NCI-H2196 treated with DMSO at 0.1 percent for 48 hours (cell line): ENCODE data around the gene ADTRP.

ENCODE experiments used
- DNase-seq: peaks from one replicate; lab custom pipeline; 2025; ENCODE audit not compliant: unreplicated experiment; lab: John Stamatoyannopoulos, UW

Gene ADTRP

DNA sequence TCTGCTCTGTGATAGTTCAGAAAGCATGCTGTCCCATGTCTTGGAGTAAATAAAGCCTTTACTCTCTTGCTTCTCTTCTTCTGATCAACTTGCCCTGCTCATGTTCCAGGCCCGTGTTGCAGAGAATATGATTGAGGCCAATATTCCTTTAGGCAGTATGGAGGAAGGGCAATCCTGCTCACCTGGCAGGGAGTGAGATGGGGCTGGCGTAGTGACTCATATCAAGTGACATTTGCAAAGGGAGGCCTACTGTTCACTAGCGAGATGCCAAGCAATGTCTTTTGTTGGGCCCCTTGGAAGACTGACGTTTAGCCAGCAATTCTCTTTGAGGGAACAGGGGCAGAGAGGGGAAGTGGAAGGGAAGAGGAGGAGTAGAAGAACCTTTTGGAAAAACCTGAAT, 19.7 kb downstream of the ADTRP start:
- DNase-seq = no peak

DNA sequence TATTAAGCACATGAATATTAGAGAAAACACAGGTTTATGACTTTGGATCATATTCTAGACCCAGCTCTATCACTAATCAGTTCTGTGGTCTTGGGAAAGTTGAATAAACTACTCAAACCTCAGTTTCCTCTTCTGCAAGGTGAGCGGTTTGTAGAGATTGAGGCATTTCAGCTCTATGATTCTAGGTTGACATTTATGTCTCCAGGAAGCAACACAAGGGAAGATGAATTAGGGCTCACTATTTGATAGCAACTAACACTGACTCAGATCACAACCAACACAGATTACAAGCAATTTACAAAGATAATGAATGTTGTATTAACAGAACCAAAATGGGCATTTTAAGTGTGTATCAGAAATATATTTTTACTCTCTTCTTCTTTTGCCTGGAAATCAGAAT, 21.9 kb downstream of the ADTRP start:
- DNase-seq = no peak

DNA sequence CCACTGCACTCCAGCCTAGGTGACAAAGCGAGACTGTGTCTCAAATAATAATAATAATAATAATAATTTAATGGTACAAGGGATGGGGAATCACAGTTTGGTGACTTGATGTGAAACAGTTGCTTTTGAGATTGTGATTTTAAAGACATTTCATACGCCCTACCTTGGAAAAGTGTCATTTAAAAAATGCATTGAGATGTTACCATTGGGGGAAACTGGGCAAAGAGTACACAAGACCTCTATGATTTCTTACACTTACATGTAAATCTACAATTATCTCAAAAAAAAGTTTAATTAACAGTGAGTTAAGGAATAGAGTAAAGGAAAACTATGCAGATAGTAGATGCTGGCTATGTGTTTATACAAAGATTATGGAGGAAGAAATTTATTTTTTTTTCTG, 22.3 kb downstream of the ADTRP start:
- no peak for DNase-seq

DNA sequence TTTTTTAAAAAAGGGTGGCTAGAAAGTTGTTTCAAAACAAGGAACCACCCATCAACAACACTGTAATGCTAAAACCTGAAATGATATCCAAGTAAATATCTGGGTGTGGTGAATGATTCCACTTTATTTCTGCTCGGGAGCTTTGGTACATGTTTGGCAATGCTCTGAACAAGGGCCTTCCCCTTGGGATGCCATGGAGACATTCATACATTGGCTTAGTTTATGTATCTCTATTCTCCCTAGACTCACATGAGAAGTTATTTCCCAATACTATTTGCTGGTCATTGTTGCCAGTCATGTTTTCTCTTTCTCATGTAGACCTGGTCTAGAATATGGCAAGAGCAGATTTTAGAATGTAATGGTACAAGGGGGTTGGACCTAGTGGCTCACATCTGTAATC, 22.9 kb downstream of the ADTRP start:
- no peak for DNase-seq

DNA sequence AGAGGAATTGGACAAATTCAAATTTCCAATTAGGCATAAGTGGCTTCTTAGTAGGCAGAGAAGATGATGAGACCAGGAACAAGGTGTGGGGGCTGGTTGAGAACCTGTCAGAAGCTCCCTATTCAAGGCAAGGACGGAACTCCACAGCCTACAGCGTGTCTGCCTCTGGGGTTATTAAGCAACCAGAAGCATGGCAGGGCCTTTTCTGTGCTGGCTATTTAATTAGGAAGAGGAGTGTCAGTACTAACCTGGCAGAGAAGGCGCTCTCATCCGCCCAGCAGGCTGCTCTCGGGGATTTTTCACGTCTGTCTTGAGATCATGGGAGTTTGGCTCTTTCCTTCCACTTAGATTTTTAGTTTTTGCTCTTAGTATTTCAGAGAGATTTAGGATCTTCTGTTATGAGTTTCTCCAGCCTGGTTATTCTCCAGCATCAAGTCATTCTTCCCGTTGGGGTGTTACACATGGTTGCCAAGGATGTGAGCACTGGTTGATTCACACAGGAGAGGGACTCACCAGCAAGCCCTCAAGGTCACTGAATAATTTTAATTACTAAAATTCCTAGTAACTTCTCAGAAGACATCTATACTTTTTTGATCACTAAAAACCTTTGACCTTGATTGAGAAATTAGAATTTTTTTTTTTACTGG, 23.9 kb downstream of the ADTRP start:
- no peak for DNase-seq

DNA sequence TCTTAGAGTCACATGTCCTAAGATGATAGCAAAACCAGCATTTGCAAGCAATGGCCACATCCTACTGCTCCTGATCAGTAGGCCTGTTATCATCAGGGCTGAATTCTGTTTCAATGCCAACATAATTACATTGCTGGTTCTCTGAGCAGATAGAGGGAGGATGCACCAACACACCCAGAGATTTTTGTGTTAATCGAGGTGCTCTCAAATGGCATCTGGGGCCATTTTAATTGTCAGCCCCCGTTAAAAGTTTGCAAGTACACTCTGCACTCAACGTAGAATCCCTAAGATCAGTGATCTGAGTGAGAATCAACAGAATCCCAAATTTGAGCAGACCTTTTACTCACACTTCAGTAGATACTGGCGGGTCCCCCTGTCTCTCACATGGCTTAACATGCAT, 24.8 kb downstream of the ADTRP start:
- no peak for DNase-seq

DNA sequence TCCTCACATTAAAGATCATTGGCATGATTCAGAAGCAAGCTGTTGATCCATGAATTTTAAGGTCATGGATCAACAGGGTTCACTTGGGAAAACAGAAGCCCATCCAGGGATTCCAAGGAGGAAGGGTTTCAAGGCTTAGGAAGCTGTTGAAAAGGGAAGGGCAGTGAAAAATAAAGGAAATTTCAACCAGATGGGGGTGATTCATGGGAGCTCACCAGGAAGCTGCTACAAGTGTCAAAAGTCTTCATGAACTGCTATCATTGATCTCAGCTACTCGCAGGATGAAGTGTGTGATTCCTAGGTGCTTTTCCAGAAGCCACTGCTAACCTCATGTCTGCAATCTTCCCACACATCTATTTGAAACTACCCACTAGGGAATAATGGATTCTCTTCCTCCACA, 26.2 kb downstream of the ADTRP start:
- no peak for DNase-seq

DNA sequence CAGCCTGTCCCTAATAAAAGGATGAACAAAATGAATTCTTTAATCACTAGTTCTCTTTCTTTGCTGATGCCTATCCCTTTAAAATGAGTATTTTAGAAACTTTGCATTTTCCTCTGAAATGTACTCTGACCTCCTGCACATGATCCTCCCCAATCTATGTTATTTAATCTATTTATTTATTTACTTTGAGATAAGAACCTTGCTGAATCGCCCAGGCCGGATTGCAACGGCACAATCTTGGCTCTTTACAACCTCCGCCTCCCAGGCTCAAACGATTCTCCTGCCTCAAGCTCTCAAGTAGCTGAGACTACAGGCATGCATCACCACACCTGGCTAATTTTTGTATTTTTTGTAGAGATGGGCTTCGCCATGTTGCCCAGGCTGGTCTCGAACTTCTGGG, 27.9 kb downstream of the ADTRP start:
- no peak for DNase-seq

DNA sequence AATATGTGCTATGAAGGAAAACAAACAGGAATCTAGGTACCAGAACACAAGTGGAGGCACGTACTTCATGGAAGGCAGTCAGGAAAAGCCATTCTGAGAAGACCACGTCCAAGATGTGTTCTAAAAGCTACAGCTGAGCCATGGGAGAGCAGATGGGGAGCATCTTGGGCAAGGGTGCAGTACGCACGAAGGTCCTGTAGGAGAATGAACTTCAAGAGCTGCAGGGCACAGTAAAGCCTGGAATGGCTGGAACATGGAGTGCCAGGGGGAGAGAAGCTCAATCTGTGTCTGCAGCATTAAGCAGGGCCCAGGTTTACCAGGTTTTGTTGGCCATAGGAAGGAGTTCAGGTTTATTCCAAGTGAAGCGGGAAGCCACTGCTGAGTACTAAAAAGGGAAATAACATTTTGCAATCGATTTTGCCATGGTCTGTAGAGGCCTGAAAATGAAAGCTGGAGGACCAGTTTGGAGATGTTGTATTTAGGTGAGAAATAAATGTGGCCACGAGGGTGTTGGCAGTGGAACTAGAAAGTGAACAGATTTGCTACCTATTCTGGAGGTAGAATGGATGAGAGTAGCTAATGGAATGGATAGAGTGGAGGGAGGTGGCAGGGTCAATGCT, 29.9 kb downstream of the ADTRP start:
- no peak for DNase-seq

DNA sequence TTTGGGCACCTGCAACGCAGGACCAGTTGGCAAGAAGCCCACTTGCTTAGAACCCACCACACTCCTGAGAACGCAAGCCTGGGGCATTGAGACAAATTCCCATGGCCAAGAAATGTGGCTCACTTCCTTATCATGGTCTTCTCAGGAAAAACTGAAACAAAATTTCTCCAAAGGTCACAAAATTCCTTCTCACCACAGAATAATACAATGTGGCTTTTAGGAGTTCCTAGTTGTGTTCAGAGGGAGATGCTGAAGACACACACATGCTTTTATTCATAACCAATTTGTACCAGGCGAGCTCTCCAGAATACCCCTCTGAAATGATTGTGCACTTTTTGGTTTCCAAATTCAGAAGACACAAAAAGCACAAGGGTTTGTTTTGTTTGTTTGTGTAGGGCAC, 31.6 kb downstream of the ADTRP start:
- no peak for DNase-seq

DNA sequence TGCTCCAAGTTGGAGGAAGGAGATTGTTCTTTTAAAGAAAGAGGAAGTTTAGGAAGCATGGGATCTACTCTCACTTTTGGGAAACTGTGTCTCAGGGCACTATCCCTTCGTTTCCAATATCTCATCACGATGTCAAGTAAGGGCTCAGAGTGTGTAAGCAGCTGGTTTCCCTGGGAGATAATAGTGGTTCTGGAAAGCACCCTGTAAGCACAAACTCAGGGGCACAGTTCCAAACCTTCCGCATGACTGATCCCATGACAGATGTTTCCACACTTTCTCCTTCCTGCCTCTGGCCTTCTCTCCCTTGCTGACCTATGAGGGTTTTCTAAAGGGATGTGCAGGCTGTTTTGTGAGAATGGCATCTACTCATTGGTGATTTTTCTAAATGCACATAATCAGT, 33.9 kb downstream of the ADTRP start:
- no peak for DNase-seq

DNA sequence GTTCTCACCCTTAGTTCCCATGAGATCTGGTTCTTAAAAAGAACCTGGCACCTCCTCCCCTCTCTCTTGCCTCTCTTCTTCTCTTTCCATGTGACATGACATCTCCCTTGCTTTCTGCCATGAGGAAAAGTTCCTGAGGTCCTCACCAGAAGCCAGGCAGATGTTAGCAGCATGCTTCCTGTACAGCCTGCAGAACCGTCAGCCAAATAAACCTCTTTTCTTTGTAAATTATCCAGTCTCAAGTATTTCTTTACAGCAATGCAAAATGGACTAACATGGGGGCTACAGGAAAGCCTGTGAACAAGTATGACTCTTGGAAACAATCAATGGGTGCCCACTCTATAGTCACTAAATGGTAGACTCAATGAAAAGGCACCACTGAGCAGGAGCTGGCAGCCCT, 34.5 kb downstream of the ADTRP start:
- no peak for DNase-seq

DNA sequence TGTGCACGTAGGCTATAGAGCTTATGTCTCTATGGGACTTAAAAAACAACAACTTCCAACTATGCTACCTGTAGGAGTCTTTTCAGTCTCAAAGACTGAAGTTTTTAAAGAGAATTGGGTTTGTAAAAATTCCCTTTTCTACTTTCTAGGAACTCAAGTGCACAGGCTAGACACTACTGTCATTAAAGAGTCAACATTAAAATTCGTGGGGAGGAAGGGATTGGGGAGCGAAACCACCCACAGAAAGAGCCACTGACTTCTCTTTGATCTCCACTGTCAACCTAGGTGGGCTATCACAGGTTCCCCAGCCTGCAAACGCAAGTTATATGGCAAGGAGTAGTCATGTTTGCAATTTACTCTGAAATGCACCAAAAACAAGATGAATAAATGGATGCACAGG, 37.7 kb downstream of the ADTRP start:
- no peak for DNase-seq

DNA sequence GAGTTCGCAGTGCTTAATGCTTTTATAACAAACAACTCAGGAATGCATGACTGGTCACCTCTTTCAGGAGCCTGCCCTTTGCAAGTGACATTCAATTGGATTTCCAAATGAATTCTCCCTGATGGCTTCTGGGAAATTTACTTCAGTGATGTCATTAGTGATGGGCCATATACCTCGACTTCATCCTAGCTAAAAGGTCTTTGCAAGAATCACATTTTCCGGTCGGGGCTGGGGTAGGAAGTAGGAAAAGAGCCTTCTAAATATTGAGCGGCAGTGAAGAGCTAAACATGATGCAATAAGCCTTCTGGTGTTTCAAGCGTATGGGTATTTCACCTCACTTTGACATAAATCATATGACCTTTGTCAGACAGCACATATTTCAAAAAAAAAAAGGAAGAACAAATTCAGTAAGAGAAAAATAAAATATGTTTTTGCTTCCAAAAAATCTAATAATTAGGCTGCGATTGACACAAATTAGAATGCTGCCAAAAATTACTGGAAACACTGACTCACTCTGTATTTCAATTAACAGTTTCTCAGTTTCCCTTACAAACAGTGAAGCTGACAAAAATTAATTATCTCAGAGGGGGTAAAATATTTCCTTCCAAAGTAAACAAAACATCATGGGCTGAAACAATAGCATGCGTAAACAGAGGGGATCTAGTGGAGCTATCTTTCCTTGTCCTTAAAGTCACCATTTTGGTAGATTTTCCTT, 39.8 kb downstream of the ADTRP start:
- DNase-seq = no peak

DNA sequence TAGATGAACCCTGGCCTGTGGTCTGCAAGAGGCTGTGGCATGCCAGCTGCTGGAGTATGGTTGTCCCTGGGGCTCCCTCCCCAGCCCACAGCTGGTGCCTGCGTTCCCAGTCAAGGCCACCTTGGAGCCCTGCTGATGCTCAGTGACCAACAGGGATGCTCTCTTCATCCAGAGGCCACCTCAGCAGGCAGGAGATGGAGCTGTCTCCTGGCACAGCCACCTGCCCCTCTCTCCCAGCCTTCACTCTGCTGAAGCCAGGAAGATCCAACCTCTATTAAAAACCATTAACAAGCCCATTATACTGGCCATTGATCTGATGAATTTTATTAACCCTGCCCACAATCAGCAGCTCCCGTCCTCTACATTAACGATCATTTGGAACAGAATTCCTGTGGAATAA, 40.4 kb downstream of the ADTRP start:
- DNase-seq = no peak

DNA sequence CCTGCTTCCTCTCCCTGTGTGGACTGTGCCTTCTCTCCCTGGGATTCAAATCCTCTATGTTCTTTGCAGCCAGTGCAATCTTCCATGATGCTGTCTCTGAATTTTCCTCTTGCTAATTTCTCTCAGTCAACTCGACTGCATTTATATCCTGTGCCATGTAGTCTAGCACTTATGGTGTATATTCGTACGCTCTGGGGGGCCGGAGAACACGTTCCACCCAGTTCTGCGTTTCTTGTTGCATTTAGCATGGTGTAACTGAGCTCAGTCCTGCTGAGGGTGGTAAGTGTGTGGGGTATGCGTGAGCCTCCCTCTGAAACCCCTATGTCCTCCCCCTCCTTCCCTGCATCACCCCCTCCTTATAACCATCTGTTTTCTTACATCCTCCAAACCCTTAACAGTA, 42.0 kb downstream of the ADTRP start:
- no peak for DNase-seq

DNA sequence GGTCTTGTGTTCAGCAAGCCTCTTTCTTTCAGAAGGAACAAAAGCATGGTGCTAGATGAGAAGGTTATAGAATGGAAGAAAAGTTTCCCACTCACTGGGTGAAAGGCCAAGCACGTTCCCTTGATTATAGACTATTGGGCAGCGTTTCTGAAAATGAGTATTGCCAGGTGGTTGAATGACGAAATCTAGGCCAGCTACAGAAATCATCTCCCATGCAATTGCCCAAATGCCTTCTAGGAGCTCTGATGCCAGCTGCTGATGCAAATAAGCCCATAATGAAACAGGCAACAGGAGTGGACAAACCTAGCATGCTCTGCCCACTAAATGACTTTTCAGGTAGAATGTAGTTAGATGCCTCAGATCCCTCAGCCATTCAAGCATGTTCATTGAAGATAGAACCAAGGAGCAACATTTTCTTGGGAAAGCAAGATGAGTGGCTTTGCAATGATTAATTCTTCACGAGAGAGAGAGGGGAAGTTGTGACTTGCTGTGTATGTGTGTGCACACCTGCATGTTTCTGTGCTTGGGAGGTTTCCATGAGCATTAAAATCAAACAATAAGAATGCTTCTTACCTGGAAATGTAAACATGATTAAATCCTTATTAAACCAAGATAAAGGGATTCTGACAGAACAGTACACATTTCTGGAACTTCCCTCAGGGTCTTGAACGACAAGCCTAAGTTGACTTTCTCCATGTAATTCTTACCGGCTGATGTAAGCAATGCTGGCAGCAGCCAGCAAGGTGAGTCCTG, 43.6 kb downstream of the ADTRP start:
- DNase-seq = no peak

DNA sequence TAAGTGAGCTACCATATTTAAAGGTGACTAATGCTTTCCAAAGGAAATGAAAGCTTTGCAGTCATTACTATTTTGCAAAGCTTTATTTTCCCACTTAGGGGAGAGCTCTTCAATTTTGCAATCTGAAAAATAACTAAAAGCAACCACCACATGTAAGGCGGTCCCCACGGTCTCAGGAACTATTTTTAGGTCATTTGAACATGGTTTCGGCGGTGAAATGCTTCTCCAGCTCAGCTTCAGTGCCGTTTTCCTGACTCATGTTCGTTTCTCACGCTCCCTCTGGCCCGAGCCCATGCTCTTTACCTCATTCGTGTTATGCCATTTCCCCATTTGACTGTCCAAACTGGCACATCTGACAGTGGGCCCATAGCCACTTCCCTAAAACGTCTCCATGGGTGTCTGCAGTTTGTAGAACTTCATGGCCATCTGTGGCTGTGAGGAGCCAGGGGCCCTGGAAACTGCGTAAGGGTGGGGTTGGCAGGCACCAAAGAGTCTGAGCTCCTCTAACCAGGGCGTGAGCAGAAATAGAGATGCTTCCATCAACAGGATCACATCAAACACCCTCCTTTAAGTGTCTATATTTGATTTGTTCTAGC, 46.5 kb downstream of the ADTRP start:
- no peak for DNase-seq

DNA sequence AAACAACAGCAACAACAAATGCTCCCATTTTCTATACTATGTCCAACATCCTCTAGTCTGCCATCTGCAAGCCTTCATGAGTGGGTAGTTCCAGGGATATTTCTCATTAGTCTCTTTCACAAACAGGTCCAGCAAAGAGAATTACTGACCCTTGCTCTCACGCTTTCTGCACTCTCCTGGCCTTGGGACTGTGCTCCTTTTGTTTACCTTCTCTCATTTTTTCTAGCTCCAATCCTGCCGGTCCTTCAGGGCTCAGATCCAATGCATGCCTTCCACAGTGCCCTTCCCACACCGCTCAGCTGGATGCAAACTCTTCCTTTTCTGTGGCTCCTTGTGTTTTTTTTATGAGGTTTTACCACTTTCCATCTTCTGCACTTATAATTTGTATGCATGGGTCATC, 47.2 kb downstream of the ADTRP start:
- DNase-seq = no peak

DNA sequence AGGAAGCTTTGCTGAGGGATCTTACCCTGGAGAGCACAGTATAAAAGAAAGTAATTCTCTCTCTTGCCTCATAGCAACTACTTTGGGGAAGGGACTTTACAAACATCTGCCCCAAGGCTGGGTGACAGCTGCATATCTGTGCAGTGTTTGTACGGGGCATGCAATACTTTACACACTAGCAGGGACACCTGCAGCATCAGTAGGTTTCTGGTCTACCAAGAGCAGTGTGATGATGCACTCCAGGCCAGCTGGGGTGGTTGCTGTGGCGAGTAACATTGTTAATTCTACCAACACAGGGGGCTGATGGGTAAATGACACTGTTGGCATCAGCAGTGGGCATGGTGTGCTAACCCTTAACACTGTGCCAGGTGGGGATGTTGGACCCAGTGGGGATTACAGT, 48.0 kb downstream of the ADTRP start:
- DNase-seq = no peak

DNA sequence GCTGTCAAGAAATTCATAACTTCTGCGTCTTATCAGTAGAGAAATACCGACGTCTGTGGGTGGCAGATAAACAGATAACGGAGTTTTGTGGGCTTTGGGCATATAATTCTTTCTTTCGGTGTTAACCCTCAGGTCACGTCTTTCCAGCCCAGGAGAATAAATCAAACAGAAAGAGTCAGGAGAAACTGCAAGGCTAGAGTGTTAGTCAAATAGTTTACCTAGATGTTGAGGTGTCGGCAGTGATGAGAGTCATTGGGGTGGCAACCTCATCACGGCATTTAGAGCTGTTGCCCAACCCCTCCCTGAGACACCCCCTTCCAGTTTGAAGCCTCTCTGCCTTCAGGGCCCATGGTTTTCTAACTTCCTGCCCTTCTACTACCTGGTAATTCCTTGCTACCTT, 49.5 kb downstream of the ADTRP start:
- DNase-seq = no peak
